ENCODE results near the gene ITPRIPL2. TPM values are rescaled to one million over a fixed set of nuclear protein-coding genes. Genes with fewer than 3 reads are reported as not detected.

Gene ITPRIPL2
- total RNA-seq, 1 experiment from 2014 or later: 21.6 TPM

- Histone ChIP-seq H2AFZ (ENCODE audit: low read length) (no peak overlapping the region), H4K20me1 (ENCODE audit: low read length) (no peaks in the 10 kb centered on the region), H3K27me3 (ENCODE audit: low read length) (no peaks in the 10 kb centered on the region), H3K27ac (ENCODE audit: low read length) (no peak overlapping the region), H3K9me2 (replicated peaks; ENCODE audit: low read length) (no peaks in the 10 kb centered on the region), H3F3A (ENCODE audit: low read length, unreplicated experiment) (no peaks in the 10 kb centered on the region), H3K79me2 (ENCODE audit: low read length) (no peaks in the 10 kb centered on the region), H3K9ac (ENCODE audit: low read length) (no peak overlapping the region), H3K36me3 (ENCODE audit: low read depth, low read length) (no peaks in the 10 kb centered on the region), H3K9me3 (ENCODE audit: low read length) (no peaks in the 10 kb centered on the region), H3K4me3 (ENCODE audit: low read length) (no peak overlapping the region), H3K4me1 (ENCODE audit: insufficient read depth, low read length) (peaks cover 21% of the 10 kb centered on the region), H3K4me2 (ENCODE audit: low read length) (no peak overlapping the region)
- DNase-seq (no peak), ATAC-seq (no peak)
- BruUV-seq (replicated peaks): no TSS peak
- POLR2A ChIA-PET (ENCODE audit: unreplicated experiment): no interaction called here
- no peak for TF ChIP-seq EZH2 (IDR thresholded peaks at IDR 0.05; ENCODE audit: low read length, unreplicated experiment)
- TF ChIP-seq EZH2phosphoT487 (IDR thresholded peaks at IDR 0.05; ENCODE audit: borderline replicate concordance, low read length): no peak
- TF ChIP-seq CTCF (conservative IDR thresholded peaks at IDR 0.05; ENCODE audit: low read depth, low read length): no peak
- CTCF ChIA-PET: no interaction called here
- intact Hi-C loops (cut with micrococcal nuclease): no loop called here
Measured at GRCh38 chr16:19127205-19127604, 13.4 kb downstream of the ITPRIPL2 start.

- ChIA-PET POLR2A (ENCODE audit: unreplicated experiment) (no interaction called here), CTCF (no interaction called here)
- Histone ChIP-seq H2AFZ (ENCODE audit: low read length) (no peak overlapping the region), H3K9me2 (replicated peaks; ENCODE audit: low read length) (no peaks in the 10 kb centered on the region), H3F3A (ENCODE audit: low read length, unreplicated experiment) (no peaks in the 10 kb centered on the region), H4K20me1 (ENCODE audit: low read length) (no peaks in the 10 kb centered on the region), H3K9me3 (ENCODE audit: low read length) (no peaks in the 10 kb centered on the region), H3K27ac (ENCODE audit: low read length) (no peak overlapping the region), H3K36me3 (ENCODE audit: low read depth, low read length) (no peaks in the 10 kb centered on the region), H3K4me1 (ENCODE audit: insufficient read depth, low read length) (peaks cover 21% of the 10 kb centered on the region), H3K4me3 (ENCODE audit: low read length) (no peak overlapping the region), H3K79me2 (ENCODE audit: low read length) (no peaks in the 10 kb centered on the region), H3K9ac (ENCODE audit: low read length) (no peak overlapping the region), H3K27me3 (ENCODE audit: low read length) (no peaks in the 10 kb centered on the region), H3K4me2 (ENCODE audit: low read length) (no peak overlapping the region)
- no TSS peak for BruUV-seq (replicated peaks)
- intact Hi-C loops (cut with micrococcal nuclease): no loop called here
- no peak for TF ChIP-seq EZH2 (IDR thresholded peaks at IDR 0.05; ENCODE audit: low read length, unreplicated experiment)
- TF ChIP-seq CTCF (conservative IDR thresholded peaks at IDR 0.05; ENCODE audit: low read depth, low read length): no peak
- no peak for TF ChIP-seq EZH2phosphoT487 (IDR thresholded peaks at IDR 0.05; ENCODE audit: borderline replicate concordance, low read length)
- DNase-seq (no peak), ATAC-seq (no peak)
Measured at GRCh38 chr16:19127674-19128131, 13.9 kb downstream of the ITPRIPL2 start.

- no peaks in the 10 kb centered on the region for H4K20me1 ChIP-seq (ENCODE audit: low read length)
- no peaks in the 10 kb centered on the region for H3K36me3 ChIP-seq (ENCODE audit: low read depth, low read length)
- no peak overlapping the region for H2AFZ ChIP-seq (ENCODE audit: low read length)
- no peak overlapping the region for H3K4me3 ChIP-seq (ENCODE audit: low read length)
- BruUV-seq (replicated peaks): no TSS peak
- no peak overlapping the region for H3K4me2 ChIP-seq (ENCODE audit: low read length)
- ChIA-PET POLR2A (ENCODE audit: unreplicated experiment) (no interaction called here), CTCF (no interaction called here)
- H3F3A ChIP-seq (ENCODE audit: low read length, unreplicated experiment): no peaks in the 10 kb centered on the region
- H3K9me2 ChIP-seq (replicated peaks; ENCODE audit: low read length): no peaks in the 10 kb centered on the region
- TF ChIP-seq CTCF (conservative IDR thresholded peaks at IDR 0.05; ENCODE audit: low read depth, low read length): no peak
- TF ChIP-seq EZH2 (IDR thresholded peaks at IDR 0.05; ENCODE audit: low read length, unreplicated experiment): no peak
- no peak for TF ChIP-seq EZH2phosphoT487 (IDR thresholded peaks at IDR 0.05; ENCODE audit: borderline replicate concordance, low read length)
- intact Hi-C loops (cut with micrococcal nuclease): no loop called here
- H3K4me1 ChIP-seq (ENCODE audit: insufficient read depth, low read length): peaks cover 21% of the 10 kb centered on the region
- no peak for ATAC-seq
- H3K27ac ChIP-seq (ENCODE audit: low read length): no peak overlapping the region
- H3K9me3 ChIP-seq (ENCODE audit: low read length): no peaks in the 10 kb centered on the region
- H3K79me2 ChIP-seq (ENCODE audit: low read length): no peaks in the 10 kb centered on the region
- no peak overlapping the region for H3K9ac ChIP-seq (ENCODE audit: low read length)
- no peaks in the 10 kb centered on the region for H3K27me3 ChIP-seq (ENCODE audit: low read length)
- no peak for DNase-seq
Measured at GRCh38 chr16:19128454-19129200, 14.9 kb downstream of the ITPRIPL2 start.
